ENCODE results near the gene ATP5PB.
A peak's percentile ranks its signal among the peaks of the same experiment; 100 is the strongest.

ATP5PB gene

DNA sequence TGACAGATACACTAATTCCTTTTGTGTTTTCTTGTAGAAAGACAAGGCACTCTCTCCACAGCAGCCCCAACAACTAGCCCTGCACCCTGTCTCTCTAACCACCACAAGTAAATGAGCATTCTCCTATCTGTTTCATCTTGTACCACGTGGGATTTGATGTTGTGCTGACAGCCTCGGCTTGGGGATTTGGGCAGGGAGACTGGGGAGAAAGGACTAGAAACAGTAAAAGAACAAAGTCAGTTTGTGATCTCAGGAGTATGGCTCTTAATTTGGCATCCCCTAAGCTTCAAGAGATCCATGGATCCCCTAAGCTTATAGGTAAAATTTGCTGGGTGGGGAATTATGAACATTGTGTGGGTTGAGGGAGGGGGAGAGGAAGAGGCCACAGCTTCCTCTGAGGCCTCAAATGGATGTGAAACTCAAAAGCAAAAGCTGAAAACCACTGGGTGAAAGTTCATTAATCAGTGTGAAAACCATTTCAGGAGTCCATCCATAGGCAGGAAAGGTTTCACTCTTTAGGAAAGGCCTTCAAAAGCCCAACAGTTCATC lies 27.6 kb downstream of the ATP5PB start:
- no peak for DNase-seq

DNA sequence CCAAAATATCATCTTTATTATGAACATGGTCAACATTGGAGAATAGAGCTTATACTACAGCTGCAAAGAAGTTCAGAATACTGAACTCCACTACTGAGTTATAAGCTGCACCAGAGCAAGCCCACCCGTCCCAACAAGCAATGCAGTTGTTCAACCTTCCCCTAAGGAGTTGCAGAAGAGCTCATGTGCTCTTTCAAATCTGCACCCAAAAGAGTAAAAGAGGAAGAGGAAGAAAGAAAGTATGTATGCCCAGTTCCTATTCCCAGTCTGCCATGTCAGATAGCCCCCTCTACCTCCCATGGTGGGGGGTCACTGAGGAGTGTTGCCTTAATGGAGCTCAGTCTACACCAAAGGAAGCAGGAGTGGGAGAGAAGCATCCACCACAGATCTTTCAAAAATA lies 31.4 kb downstream of the ATP5PB start:
- no peak for DNase-seq

DNA sequence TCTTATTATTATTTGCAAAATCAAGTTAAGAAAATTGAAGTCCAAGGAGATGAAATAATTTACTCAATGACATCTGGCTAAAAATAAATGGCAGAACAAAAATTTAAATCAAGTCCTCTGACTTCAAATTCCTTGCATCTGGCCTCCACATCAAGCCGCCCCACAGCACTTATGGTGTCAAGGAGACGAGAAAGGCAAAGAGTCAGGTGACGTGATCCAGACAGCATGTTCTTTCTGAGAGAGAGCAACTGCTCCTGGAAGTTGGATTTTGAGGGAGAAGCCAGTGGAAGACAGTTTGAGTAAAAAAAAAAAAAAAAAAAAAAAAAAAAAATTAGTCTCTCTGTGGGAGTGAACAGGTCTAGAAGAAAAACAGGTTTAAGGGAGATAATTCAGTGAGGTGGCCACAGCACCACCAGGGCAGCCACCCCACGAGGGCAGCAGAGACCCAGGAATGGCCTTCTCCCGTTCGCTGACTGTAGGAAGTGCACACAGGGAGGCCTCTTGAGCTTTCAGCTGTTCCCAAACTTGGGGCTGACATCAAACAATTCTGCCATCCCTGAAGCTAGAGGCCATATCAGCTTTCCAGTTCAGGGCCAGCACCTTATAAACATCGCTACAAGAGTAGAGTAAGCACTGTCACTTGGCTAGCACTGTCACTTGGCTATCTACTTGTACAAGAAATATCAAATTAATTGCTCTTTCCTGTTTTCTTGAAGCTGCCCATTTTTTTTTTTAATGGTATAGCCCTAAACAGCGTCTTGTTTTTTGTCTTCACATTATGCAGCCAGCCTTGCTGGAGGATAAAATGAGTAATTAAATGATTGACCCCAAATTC lies 32.3 kb downstream of the ATP5PB start:
- peak; percentile 53 for DNase-seq

DNA sequence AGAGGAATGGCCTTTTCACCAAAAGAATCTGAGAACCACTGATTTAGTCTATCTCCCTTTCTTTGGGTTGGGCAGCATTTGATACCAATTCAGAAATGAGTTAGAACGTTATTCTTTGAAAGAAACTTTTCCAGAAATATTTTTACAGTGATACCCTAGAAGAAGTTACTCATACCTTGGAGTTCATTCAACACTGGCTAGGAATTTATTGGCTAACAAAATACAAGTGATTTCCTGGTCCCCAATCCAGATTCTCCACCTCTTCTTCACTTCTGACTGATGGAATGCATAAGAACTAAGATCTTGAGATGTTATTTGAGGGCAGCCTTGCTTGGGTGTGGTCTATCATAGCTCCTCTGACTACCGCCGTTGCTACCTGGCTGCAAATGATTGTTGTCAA lies 33.9 kb downstream of the ATP5PB start:
- no peak for DNase-seq

DNA sequence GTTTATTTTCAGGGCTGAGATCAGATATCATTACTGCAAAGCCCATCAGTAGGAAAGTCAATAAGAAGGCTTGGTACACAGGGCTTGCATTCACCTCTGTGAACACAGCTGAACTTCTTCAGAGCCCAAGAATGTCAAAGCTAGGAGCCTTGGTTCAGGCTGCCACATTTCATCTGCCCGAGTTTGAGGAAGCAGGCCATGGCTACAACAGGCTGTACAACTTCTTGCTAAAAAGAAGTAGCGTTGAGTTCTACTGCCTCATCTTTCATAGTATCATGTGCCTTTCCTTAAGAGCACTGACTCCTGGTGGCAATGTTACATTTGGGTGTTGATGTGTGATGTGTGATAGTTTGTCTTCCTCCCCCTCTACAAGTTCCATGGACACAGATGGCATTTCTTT lies 34.6 kb downstream of the ATP5PB start:
- DNase-seq: no peak

DNA sequence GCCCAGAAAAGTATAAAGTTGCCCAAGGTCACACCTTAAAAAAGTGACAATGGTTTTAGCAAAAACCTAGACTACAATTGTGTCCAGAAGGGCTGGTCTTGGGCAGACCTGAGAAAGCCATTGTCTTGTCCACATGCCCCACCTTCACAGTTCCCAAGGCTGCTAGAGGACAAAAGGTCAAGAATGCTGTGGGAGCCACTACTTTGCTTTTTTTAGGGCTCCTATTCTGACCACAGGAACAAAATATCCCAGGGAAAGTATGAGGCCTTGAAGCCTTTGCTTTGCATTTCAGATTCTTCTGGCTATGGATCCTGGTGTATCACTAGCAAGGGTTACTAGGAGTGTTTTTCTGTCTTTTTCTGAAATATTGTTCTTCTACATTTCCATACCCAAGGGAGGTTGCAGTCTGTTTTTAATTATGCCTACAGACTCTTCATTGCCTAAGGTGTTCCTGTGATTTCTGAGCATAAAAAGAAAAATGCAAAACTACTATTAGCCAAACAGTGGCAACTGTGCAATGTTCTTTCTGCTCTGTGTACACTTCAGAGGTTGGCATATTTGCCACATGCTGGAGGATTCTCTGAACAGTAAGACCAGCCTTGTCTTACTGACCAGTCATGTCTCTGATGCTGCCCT lies 35.2 kb downstream of the ATP5PB start:
- DNase-seq: no peak

DNA sequence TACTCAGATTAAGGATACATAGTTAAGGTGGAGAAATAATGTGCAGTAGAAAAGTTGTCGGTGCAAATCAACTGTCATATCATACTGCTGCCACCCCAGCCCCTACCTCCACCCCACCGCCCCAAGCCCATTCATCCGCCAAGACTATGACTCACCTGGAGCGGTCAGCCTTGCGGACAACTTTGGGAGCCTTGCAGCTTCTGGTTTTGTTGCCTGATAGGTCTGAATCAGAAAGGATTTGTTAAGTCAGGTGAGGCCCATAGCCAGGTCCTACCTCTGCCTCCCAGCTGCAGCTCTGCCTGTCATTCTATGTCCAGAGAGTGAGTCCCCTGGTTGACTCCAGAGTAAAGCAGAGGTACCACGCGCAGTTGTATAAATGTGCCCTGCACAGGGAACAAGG lies 37.2 kb downstream of the ATP5PB start:
- no peak for DNase-seq

DNA sequence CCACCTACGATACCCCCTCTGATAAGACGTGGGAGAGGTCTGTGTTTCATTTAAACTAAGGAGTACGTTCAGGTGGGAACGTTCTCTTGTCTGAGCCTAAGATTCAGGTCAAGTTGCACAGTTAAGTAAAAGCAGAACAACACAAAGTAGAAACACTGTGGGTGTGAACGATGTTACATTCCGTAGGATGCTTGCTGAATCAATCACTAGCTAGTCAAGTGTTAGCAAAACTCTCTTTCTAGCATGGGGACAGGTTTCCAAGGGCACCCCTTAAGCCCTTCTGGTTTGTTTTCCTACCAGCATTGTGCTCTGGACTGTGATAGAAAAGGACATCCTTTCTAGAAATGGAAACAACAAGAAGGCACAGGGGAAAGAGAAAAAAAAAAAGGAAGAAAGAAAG lies 37.9 kb downstream of the ATP5PB start:
- no peak for DNase-seq

DNA sequence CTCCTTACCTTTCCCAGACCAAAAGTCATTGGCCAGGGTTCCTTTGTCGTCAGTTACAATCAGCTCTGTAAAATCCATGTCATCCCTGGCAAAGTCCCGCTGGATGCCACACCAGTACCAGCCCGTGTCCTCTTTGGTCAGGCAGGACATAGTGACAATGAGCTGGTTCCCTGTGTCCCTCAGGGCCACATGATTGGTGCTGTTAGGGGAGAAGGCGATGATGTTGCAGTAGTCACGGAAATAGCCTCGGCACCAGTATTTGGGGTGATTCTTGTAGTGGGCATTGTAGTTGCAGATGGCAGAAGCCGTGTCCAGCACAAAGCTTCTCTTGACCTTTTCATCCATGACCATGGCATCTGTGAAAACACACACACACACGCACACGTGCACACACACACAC lies 39.4 kb downstream of the ATP5PB start:
- DNase-seq: no peak

DNA sequence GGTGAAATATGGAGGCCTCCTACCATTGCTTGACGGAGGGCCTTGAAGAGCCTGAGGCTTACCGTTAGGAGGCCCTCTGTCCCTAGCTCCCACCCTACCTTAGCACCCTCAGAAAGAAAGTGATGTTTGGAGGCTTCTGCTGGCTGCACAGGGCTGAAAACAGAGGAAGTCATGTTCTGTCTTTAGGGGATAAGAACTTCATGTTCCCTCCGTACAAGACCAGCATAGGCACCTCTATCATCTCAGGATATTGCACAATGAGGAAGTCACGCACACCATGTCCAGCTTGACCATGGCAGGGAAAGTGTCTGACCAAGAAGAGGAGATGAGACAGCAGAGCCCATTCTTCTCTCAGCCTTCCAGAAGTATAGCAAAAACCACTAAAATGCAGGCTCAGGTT lies 40.3 kb downstream of the ATP5PB start:
- DNase-seq: no peak

DNA sequence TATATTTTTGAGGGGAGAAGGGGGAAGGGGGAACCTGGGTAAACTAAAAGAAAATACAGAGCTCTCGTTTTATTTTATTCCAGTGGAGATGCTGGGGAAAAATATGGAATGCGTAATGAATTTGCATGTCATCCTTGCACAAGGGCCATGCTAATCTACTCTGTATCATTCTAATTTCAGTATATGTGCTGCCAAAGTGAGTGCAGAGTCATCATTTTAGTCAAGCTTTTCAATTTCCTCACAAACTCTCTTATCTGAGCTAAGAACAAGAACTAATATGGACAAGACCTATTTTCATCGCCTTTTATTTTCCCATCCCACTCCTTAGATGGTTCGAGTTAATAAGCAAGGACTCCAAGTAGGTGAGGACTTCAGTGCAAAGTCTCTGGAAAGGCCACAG lies 41.0 kb downstream of the ATP5PB start:
- DNase-seq: no peak

DNA sequence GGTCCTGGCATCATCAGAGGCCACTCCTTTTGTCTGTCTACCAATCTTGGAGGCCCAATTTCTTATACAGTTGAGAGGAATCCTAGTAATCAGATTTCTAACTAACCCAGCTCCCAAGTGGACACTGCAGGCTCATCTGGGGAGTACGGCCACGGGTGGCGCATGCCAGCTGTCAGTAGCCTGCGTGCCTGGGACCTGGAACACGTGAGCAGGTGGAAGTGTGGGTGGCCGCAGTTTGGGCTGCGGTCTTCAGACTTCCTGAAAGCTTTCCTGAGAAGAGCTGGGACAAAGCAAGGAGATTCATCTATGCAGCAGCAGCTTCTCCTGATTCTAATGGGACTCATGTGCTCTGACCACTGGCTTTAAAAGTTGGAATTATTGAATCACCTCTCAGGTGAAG lies 41.8 kb downstream of the ATP5PB start:
- no peak for DNase-seq

DNA sequence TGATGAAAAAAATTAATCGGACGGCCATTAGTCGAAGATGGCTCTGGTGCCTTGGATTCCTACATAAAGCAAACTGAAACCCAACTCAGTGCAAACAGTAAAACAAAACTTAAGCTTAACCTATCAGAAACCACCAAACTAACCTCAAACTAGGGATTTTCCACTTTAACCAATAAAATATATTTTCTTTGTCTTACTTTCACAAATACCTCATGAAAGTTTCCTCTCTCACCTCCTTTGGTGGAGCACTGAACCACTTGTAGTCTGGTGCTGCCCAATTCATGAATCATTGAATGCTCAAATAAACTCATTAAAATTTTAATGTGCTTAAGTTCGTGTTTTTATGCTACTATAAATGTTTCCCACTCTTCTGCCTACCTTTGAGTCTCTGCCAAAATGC lies 47.1 kb downstream of the ATP5PB start:
- DNase-seq: no peak

DNA sequence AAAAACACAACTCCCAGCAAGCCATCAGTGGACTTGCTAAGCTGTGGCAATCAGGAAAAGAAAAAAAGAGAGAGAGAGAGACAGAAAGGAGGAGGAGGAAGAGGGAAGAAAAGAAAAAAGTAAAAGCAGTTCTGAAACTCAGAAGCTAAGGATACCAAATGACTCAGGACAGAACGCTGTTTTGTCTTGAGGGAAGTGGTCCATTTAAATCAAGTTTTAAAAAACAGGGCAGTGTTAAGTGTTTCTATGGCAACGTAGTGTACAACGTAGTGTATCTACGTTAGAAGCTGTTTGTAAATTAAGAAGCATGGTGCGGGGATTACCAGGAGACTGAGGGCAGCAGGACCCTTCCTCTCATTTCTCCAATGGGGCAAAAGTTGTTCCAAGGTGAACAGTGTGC lies 48.3 kb downstream of the ATP5PB start:
- DNase-seq: no peak

DNA sequence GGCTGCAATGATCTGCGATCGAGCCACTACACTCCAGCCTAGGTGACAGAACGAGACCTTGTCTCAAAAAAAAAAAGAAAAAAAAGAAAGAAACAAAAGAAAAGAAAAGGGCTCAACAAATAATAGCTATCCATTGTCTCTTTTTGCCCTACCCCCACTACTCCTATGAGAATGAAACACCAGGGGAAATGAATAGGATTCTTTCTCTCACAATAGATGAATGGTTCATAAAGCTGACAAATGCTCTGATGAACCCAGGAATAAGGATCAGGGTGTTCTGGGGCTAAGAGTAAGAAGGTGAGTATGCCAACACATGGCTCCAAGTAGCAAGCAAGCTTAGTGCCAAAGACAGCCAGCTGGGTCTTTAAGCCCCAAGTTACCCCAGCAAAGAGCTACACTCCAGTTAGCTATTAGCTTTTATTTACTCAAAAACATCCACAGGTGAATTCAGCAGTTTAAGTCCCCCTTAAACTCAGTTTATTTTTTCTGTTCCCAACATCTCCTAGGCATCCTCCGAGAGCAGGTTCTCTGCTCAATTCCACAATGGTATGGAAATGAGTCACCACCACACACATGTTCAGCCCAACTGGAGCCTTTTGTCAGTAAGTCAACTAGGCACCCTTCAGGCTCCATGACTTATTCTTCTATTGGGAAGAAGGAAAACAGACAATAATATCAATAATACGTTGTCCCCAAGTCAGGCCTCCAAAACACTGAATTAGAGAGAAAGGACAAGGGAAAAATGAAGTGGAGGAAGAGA lies 49.9 kb downstream of the ATP5PB start:
- no peak for DNase-seq

DNA sequence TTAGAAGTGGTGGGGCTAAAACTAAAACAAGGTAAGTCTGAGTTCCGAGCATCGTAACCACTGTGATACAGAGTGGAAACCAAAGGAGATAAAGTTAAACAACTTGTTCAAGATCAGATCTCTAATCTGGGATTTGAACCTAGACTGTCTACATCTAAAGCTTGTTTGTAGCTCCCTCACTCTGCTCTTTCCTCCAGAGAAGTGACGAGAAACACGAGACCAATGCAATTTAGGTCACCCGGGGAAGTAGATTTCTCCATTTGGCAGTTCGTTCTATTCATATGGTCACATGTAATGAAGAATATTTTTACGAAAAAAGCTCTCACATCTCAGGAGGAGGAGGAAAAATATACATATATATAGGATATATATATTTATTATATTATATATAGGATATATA lies 52.4 kb downstream of the ATP5PB start:
- DNase-seq: no peak

DNA sequence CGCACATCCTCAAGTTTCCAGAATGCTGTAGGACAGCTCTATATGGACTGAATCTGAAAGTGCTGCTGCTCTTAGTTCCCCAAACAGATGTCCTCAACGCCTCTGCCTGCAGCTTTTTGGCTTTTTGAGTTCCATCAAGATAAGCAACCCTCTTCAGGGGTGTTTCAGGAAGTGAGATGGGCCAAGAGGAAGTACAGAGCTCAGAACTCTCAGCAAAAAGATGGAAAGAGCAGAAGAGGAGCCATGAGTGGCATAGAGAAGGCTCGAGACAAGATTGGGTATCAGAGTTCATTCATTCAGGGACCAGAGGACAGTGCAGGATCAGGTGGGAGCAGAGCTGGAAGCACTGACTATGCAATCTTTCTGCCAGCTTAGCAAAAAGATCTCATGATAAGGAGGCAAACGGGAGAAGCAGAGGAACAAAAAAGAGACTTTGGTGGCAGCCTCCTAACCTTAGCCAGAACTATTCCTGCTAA lies 54.4 kb downstream of the ATP5PB start, which contains the start of the genes ADORA3 and TMIGD3:
TSS of gene ADORA3 (minus strand) at position 49 of the 476 bp plus-strand sequence. CDS start 279 bp downstream, outside the sequence.
TSS of gene TMIGD3 (minus strand) at position 49 of the 476 bp plus-strand sequence. CDS start 279 bp downstream, outside the sequence.
- DNase-seq: no peak

DNA sequence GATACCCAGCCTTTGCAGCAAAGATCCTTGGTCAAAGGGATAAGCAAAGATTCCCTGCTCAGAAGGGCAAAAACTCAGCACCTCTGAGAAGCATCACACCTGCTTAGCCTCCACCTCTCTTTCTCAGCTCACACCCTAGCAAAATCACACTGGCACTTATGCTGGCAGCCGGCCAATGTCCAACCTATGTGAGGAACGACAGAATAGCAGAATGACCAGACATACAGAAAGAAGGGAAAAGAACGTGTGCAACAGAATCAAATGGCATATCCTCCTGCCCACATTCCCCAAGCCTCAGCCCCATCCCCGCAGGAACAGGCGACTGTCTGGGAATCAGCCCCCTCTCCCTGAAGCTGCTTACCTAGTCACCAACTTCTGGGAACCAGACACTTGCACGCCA lies 54.8 kb downstream of the ATP5PB start:
- no peak for DNase-seq

DNA sequence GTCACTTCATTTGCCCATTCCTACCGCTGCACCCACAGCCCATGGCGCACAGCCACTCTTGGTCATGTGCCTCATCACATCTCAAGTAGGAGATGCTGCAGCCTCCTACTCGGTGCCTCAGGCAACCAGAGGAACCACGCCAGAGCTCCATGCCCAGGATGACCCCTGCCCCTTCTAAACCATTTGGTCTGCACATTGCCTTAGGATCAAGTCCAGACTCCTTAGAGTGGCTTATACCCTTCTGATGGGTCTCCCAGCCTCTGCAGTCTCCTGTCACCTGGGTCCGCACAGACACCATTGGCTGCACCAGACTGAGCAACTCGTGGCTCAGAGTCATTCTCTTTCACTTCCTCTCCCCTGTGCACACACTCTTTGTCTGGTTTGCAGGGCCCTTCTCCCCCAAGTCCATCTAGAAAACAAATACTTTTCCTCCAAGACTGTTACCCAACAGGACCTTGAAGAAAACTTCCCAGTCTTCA lies 56.4 kb downstream of the ATP5PB start:
- DNase-seq: no peak

DNA sequence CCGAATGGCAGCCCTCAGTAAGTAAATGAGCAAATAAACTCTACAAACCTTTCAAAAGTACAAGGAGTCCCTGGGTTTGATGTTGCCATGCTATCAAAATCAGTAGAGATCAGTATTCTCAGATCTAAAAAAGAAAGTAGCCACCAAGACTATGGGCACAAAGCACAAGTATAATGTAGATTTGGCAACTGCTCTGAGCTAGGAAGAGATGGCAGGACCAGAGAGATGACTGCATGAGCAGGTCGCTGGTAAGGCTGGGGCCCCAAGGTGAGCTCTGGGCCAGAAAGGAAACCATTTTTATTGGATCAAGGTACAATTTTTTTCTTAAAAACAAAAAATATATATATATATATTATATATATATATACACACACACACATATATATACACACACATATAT lies 57.3 kb downstream of the ATP5PB start:
- no peak for DNase-seq

DNA sequence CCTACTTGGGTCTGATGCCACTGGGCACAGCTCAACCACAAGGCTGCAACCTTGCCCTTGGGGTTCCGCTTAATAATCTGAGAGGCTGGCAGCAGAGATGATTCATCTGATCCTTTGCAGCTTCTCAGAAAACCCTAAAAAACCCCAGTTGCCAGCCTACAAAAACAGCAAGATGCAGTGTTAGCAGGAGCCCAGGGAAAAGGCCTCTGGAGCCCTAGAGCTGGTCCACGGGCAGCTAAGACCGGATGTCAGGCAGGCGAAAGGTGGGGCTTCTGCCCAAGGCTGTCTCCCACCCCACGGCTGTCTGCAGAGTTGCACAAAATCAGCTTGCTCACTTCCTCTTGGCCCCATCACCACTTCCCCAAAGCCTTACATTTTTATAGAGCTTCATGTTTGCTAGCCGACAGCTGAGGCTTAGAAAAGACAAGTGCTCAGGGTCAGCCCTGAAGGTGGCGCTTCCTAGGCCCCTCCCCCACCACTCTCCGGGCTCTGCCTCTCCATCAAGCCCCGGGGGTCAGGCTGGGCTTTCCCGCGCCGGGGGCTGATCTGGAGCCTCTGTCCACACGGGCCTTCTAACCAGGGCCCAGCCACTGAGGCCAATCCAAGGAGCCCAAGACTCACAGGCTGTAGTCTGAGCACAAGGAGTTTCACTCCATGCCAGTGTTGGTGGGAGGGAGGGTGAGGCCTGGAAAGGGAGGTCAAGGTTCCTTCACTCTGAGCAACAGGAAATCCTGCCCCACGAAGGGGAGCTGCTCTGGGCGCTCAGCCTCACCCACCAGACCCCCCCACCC lies 58.3 kb downstream of the ATP5PB start:
- DNase-seq: peak; percentile 63

DNA sequence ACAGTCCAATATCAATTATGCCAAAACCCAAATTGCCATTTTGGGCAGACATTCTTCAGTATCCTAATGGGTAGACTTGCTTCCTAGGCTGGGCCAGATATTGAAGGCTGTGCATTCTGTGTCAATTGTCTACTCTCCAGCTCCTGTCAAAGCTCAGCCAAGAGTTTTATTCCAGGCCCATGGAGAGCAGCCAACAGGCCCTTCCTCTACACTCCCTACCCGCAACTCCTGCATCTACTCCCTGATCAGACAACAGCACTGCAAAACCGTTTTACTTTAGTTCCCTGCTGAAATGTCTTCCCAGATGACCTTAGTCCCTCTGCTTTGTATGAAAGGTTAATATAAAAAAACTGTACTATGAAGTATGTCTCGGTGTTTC lies 60.7 kb downstream of the ATP5PB start:
- DNase-seq: no peak
